GM12892 (cell line): ENCODE measurements around the gene DPYD.

Experiments
- DNase-seq: peaks from one replicate; pipeline ENCODE4 v3.0.0; 2011; ENCODE audit not compliant: insufficient read length
- FAIRE-seq: peaks from 2 replicates; lab custom pipeline; 2011; peaks lifted over from hg19 to GRCh38; lab: Jason Lieb, UNC
- POLR2A ChIP-seq: IDR thresholded peaks from 2 replicates; pipeline ENCODE4 v1.6.1; 2011; ENCODE audit warnings: low read depth, low read length, control low read depth
- POLR2AphosphoS5 ChIP-seq: IDR thresholded peaks from 2 replicates; pipeline ENCODE4 v1.6.1; 2011; ENCODE audit warnings: low read depth, low read length, control low read depth
- TAF1 ChIP-seq: IDR thresholded peaks from 2 replicates; pipeline ENCODE4 v1.6.1; 2011; ENCODE audit warnings: low read depth, mild to moderate bottlenecking, control low read depth, low read length, borderline replicate concordance

The DPYD gene

GRCh38 chr1:97721221-97721620, 199.6 kb downstream of the DPYD start:
- FAIRE-seq (no peak), DNase-seq (no peak)
- TF ChIP-seq POLR2A, result no peak
- TF ChIP-seq POLR2AphosphoS5, result no peak
- TF ChIP-seq TAF1, result no peak

GRCh38 chr1:97712980-97713379, 207.9 kb downstream of the DPYD start:
- no peak for FAIRE-seq
- TF ChIP-seq POLR2AphosphoS5 (no peak), POLR2A (no peak), TAF1 (no peak)
- no peak for DNase-seq

- no peak for DNase-seq
- TF ChIP-seq POLR2AphosphoS5, result no peak
- no peak for FAIRE-seq
Observed at GRCh38 chr1:97711858-97712257, 209.0 kb downstream of the DPYD start.

- DNase-seq (no peak), FAIRE-seq (no peak)
- no peak for TF ChIP-seq POLR2AphosphoS5
- TF ChIP-seq POLR2A, result no peak
- TF ChIP-seq TAF1, result no peak
Observed at GRCh38 chr1:97693601-97694000, 227.2 kb downstream of the DPYD start.

- no peak for FAIRE-seq
- no peak for DNase-seq
- no peak for TF ChIP-seq POLR2AphosphoS5
- no peak for TF ChIP-seq POLR2A
- TF ChIP-seq TAF1, result no peak
Observed at GRCh38 chr1:97691325-97691724, 229.5 kb downstream of the DPYD start.

- FAIRE-seq (no peak), DNase-seq (no peak)
- TF ChIP-seq POLR2A (no peak), TAF1 (no peak), POLR2AphosphoS5 (no peak)
Observed at GRCh38 chr1:97685360-97685759, 235.5 kb downstream of the DPYD start.

- TF ChIP-seq TAF1 (no peak), POLR2A (no peak), POLR2AphosphoS5 (no peak)
- FAIRE-seq, result no peak
- DNase-seq, result no peak
Observed at GRCh38 chr1:97680894-97681293, 239.9 kb downstream of the DPYD start.

- FAIRE-seq (no peak), DNase-seq (no peak)
- TF ChIP-seq POLR2AphosphoS5 (no peak), POLR2A (no peak), TAF1 (no peak)
Observed at GRCh38 chr1:97680470-97680869, 240.4 kb downstream of the DPYD start.

GRCh38 chr1:97677702-97678101, 243.1 kb downstream of the DPYD start:
- DNase-seq (no peak), FAIRE-seq (no peak)
- TF ChIP-seq POLR2A (no peak), POLR2AphosphoS5 (no peak), TAF1 (no peak)

- no peak for DNase-seq
- no peak for TF ChIP-seq POLR2A
- TF ChIP-seq TAF1, result no peak
- TF ChIP-seq POLR2AphosphoS5, result no peak
- FAIRE-seq, result no peak
Observed at GRCh38 chr1:97674517-97674916, 246.3 kb downstream of the DPYD start.

GRCh38 chr1:97668945-97669344, 251.9 kb downstream of the DPYD start:
- FAIRE-seq (no peak), DNase-seq (no peak)
- TF ChIP-seq POLR2A, result no peak
- no peak for TF ChIP-seq TAF1
- no peak for TF ChIP-seq POLR2AphosphoS5

GRCh38 chr1:97660431-97661105, 260.3 kb downstream of the DPYD start:
- no peak for TF ChIP-seq POLR2AphosphoS5
- no peak for TF ChIP-seq TAF1
- TF ChIP-seq POLR2A, result no peak
- DNase-seq (no peak), FAIRE-seq (no peak)

GRCh38 chr1:97654876-97655585, 265.8 kb downstream of the DPYD start:
- DNase-seq, result no peak
- FAIRE-seq, result no peak
- TF ChIP-seq POLR2AphosphoS5 (no peak), TAF1 (no peak), POLR2A (no peak)
